ENCODE measurements around the gene TCERG1L. TPM values are rescaled to one million over a fixed set of nuclear protein-coding genes. Genes with fewer than 3 reads are reported as not detected.

TCERG1L gene
- polyA plus RNA-seq, 1 experiment, result not detected

- no peak for DNase-seq (ENCODE audit: low read depth)
- ChIA-PET CTCF (no interaction called here), POLR2A (no interaction called here)
- Histone ChIP-seq H3K27me3 (ENCODE audit: control insufficient read depth, insufficient read depth, low read length) (no peaks in the 10 kb centered on the region), H3K36me3 (ENCODE audit: control insufficient read depth, insufficient read depth, low read length) (no peaks in the 10 kb centered on the region), H3K4me3 (ENCODE audit: low read depth, low read length) (no peak overlapping the region)
- no peak for TF ChIP-seq CTCF (IDR thresholded peaks at IDR 0.05; ENCODE audit: insufficient read depth, low read depth, low read length)
These were observed 264.0 kb downstream of the TCERG1L start for GRCh38 chr10:131047501-131047900.

- Histone ChIP-seq H3K36me3 (ENCODE audit: control insufficient read depth, insufficient read depth, low read length) (no peaks in the 10 kb centered on the region), H3K4me3 (ENCODE audit: low read depth, low read length) (no peak overlapping the region), H3K27me3 (ENCODE audit: control insufficient read depth, insufficient read depth, low read length) (no peaks in the 10 kb centered on the region)
- no peak for DNase-seq (ENCODE audit: low read depth)
- CTCF ChIA-PET, result no interaction called here
- POLR2A ChIA-PET, result no interaction called here
- TF ChIP-seq CTCF (IDR thresholded peaks at IDR 0.05; ENCODE audit: insufficient read depth, low read depth, low read length), result no peak
These were observed 265.3 kb downstream of the TCERG1L start for GRCh38 chr10:131046194-131046593.

- ChIA-PET CTCF (no interaction called here), POLR2A (no interaction called here)
- no peak for TF ChIP-seq CTCF (IDR thresholded peaks at IDR 0.05; ENCODE audit: insufficient read depth, low read depth, low read length)
- Histone ChIP-seq H3K36me3 (ENCODE audit: control insufficient read depth, insufficient read depth, low read length) (no peaks in the 10 kb centered on the region), H3K4me3 (ENCODE audit: low read depth, low read length) (no peak overlapping the region), H3K27me3 (ENCODE audit: control insufficient read depth, insufficient read depth, low read length) (no peaks in the 10 kb centered on the region)
- DNase-seq (ENCODE audit: low read depth), result no peak
These were observed 267.0 kb downstream of the TCERG1L start for GRCh38 chr10:131044379-131045111.

GRCh38 chr10:131043039-131043691 is 268.4 kb downstream of the TCERG1L start:
- Histone ChIP-seq H3K27me3 (ENCODE audit: control insufficient read depth, insufficient read depth, low read length) (no peaks in the 10 kb centered on the region), H3K36me3 (ENCODE audit: control insufficient read depth, insufficient read depth, low read length) (no peaks in the 10 kb centered on the region), H3K4me3 (ENCODE audit: low read depth, low read length) (no peak overlapping the region)
- no peak for DNase-seq (ENCODE audit: low read depth)
- TF ChIP-seq CTCF (IDR thresholded peaks at IDR 0.05; ENCODE audit: insufficient read depth, low read depth, low read length), result no peak
- ChIA-PET CTCF (no interaction called here), POLR2A (no interaction called here)

Data from BJ (cell line).